Activated CD4-positive, CD25-positive, alpha-beta regulatory T cell treated with anti-CD3 and anti-CD28 coated beads, Interleukin-2, amount 50 U/mL, for 72 hours (primary cell): ENCODE results near the gene MUC2.
A peak's percentile ranks its signal among the peaks of the same experiment; 100 is the strongest.

Experiments used
- DNase-seq: peaks from one replicate; pipeline ENCODE4 v3.0.0; 2021

The MUC2 gene

DNA sequence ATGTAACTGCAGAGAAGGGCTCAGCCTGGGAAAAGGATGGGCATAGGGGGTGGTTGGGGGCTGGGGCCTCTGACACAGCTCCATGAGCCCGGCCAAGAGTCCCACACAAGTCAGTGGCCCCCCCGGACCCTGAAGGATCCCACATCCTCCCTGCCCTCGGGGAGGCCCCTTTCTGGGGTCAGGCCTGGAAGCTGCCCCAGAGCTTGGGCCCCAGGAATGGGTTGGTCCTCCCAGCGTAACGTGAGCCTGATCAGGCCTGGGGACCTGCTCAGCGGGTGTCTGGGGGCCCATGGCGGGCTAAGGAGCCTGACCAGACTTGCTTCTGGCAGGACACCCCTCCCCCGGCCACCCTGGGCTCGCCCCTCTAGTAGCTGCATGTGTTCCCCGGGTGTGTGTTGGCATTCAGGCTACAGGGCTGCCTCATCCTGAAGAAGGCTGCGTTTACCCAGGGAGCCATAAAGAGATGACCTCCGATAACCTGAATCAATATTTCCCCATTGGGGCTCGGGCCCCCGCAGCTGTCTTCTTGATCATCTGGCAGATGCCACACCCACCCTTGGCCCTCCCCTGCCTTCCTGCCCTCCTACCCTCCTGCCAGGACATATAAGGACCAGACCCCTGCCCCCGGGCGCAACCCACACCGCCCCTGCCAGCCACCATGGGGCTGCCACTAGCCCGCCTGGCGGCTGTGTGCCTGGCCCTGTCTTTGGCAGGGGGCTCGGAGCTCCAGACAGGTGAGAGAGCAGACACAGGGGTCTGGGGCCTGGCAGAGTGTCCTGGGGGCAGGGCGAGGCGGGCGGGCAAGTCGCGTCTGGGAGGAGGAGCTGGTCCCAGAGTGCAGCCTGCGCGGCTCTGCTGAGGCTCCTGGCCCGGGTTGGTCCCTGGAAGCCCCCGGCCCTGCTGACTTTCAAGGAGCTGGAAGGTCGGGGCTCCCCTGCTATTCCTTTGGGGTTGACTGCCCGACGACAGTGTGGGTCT, at the start of gene MUC2:
Gene MUC2 (plus strand): TSS at position 631 of the 978 bp plus-strand sequence.
- DNase-seq: peak; percentile 26

DNA sequence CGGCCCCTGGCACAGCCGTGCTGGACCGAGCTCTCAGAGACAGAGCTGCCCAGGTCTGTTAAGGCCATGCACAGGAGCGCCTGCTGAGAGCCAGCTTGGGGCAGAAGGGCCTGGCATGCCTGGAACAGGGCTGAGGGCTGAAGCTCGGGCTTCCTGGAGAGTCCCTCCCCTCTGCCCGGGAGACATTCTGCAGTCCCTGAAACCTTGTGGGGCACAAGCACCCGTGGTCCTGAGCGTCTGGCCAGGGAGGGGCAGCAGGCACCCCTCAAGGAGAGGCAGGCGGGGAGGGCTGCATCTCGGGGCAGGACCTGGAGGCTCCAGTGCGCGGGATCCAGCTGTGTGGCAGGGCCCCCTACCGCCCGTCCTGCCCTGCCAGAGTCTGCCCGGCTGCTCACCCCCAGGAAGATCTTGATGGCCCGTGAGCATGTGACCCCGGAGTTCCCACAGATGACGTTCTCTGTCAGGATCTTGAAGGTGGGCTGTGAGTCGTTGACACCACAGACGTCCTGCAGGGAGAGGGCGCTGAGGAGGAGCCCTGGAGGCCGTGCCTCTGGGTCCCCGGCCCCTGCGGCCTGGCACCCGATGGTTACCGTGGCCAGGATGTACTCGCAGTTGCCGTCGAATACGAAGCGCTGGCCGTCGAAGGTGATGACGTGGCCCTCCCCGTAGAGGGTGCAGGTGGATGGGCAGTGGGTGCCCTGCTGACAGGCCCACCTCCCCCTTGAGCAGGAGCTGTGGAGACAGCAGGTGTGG, 49.1 kb upstream of the MUC2 start:
- DNase-seq: no peak

DNA sequence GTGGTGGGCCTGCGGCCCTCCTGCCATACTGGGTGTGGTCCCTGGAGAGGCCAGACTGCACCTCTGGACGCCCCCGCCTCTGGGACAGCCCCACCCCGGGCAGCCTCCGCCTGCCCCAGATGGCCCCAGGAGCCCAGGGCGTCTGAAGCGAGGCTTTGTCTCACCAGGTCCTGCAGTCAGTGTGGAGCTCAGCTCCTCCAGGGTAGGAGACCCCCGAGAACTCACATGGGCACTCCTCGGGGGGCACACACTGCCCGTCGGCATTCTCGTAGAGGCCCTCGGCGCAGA, 48.6 kb upstream of the MUC2 start:
- no peak for DNase-seq

DNA sequence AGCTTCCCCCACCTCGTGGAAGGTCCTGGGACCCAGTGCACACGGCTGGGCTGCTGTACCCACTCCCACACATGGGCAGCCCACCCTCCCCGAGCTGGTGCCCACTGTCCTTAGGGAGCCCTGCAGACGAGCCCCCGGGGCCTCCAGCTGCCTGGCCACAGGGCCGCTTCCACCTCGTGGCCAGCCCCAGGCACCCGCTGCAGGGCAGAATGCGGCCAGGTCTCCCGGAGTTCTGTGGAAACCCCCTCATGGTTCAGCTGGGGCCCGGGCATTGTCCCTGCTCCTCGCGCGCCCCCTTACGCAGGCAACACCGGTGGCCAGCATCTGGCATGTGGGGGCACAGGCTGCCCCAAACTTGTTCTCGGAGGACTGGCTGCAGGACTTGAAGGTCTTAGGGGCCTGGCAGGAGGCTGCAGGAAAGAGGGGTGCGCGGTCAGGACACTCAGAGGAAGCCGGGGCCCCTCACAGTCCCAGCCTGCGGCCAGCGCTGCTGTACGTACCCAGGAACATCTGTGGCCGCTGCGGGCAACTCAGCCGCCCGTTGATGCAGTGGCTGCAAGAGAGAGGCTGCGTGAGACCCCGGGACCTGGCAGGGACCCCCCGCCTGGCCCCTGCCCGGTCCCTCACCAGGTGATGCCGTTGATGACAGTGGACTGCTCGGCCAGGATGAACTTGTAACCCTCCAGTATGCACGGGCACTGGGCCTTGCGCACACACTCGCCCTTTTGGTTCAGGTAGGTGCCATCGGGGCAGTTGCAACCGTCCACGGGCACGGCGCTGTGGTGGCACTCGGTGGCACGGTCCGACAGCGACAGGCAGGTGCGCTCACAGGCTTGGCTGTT, 47.8 kb upstream of the MUC2 start:
- DNase-seq: no peak

DNA sequence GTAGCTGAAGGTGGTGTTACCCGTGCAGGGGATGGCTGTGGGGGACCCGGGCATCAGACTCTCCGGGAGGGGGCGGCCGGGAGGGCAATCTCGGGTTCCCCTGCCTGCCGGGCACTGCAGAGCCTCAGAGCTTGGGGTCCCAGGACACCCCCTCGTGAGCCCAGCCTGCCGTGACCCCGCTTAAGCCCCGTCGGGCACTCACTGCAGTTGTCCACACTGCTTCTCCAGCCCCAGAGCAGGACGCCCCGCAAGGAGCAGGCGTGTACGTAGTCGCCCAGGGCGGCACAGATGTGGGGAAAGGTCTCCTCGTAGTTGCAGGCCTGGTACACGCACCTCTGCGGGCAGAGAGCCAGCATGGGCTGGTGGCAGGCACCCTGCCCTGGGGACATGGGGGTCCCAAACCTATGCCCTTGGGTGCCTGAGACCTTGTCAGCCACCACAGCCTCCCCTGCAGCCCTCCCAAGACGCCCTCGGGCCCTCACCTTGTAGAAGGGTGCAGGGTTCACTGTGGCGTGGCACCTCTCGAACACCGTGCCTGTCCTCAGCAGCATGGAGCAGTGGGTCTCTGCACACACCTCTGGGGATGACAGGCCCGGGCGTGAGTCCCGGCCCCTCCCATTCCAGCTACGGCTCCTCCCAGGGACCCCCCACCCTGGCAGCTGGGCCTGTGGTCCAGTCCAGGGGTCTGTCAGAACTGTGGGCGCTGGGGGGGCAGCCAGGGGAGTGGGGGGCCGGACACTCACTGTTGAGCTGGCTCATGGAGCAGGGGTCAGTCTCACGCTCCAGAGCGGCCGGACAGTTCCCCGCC, 47.0 kb upstream of the MUC2 start:
- DNase-seq: no peak

DNA sequence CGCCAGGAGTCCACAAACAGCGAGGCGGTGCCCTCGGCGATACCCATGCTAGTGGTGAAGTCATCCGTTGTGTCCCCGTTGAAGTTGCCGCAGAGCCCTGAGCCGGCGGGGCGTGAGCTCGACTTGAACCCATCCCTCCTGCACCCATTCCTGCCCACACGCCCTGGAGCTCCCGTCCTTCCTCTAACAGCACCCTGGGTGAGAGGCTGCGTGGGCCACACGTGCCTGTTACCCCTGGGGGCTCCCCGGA, 46.5 kb upstream of the MUC2 start:
- DNase-seq: no peak

DNA sequence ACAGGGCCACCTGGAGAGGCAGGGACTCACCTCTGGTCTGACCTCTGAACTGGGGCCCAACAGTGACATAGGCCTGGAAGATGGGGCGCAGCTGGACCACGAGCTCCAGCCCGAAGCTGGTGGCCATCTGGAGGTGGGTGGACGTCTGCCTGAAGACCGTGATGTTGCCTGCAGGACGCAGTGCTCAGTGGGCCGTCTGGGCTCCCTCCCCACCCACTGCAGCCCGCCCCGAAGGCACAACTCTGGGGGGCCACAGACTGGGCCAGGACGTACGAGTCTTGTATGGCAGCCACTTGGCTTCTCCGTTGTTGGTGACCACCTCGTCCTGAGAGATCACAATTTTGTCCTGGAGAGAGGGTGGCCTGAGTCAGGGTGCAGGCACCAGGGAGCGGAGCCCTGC, 46.1 kb upstream of the MUC2 start:
- no peak for DNase-seq

DNA sequence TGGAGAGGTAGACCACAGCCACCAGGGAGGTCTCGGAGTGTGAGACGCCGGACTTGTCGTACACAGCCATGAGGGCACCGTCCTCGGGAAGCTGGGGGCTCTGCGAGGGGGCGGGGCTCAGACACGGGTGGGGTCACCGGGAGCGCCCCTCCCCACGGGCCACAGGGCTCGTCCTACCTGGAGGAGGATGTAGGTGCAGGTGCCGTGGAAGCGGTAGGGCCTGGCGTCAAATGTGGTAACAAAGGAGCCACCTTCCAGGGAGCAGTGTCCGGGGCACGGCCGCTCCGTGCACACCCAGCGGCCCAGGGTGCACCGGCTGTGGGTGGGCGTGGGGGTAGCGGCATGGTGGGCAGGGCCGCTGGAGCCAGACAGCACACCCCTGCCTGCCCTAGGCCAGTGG, 45.6 kb upstream of the MUC2 start:
- DNase-seq: no peak

DNA sequence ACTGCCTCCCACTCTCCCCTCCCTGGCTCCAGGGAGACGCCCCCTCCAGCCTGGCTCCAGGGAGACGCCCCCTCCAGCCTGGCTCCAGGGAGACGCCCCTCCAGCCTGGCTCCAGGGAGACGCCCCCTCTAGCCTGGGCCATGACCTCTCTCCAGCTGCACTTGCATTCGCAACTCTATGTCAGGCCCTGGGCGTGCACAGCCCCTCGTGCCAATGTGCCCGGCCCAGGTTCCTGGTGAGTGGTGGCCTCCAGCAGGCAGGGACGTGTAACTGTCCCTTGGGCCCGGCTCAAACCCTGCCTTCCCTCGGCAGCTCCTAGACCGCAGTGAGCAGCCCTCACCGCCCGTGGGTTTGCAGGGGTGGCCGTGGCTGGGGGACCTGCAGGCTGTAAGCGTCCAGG, 45.0 kb upstream of the MUC2 start:
- no peak for DNase-seq

DNA sequence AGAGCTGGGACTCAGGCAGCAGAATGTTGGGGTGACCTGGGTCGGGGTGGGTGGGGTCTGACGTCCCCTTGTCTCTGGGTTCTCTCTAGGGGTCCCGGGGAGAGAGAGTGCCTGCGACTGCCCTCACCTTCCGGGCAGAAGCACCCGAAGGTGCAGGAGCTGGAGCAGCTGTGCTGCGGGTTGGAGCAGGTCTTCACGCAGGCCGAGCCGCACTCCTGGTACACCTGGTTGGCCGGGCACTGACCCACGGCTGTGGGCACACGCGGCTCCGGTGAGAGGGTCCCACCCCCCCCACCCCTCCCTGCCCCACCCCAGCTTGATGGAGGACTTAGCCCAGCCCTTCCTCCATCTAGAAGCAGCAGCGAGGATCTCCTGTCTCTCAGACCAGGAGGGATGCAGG, 44.6 kb upstream of the MUC2 start:
- DNase-seq: no peak

DNA sequence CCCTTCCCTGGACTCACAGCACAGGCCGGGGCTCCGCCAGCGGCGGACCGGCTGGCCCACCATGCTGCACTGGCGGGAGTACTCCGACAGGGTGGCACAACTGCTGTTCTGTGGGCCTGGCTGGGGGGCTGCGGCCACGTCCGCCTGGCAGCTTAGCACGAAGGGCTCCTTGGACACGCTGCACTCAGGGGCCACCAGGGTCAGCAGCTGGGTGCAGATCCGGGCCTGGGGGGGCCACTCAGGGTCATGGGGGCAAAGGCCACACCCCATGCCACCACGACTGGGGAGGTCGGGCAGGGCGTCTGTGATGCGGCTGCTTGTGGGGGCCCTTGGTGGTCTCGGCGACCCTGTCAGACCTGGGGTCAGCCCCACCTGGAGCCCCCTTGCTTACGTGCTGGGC, 44.1 kb upstream of the MUC2 start:
- no peak for DNase-seq

DNA sequence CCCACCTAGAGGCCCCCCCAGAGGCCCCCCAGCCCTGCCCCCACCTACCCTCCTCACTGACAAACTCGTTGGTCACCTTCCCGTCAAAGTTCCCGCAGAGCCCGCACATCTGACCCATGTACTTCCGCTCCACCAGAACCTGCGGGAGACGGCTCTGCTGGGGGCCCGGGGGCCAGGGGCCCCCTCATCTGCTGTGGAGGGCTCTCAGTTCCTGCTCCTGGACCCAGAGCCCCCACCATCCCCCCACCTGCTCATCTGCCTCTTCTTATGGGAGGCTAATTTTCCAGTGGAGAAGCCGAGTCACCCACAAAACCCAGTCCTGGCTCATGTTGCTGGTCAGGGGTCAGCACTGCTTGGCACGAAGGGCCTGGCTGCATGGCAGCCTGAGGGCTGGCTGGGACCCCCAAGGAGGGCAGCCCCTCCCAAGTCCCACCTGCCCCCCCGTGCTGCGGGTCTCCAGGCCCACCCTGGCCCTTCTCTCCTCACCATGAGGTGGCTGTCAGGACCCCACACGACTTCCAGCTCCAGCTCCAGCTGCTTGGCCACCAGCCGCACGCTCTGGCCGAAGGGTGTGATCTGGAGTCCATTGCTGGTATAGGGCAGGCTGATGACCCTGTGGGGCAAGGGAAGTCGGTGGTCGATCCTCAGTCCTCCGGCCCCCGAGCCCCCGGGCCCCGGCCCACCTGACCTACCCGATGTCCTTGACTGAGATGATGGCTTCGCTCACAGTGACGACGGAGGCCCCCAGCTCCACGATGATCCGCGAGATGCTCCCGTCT, 43.4 kb upstream of the MUC2 start:
- DNase-seq: no peak

DNA sequence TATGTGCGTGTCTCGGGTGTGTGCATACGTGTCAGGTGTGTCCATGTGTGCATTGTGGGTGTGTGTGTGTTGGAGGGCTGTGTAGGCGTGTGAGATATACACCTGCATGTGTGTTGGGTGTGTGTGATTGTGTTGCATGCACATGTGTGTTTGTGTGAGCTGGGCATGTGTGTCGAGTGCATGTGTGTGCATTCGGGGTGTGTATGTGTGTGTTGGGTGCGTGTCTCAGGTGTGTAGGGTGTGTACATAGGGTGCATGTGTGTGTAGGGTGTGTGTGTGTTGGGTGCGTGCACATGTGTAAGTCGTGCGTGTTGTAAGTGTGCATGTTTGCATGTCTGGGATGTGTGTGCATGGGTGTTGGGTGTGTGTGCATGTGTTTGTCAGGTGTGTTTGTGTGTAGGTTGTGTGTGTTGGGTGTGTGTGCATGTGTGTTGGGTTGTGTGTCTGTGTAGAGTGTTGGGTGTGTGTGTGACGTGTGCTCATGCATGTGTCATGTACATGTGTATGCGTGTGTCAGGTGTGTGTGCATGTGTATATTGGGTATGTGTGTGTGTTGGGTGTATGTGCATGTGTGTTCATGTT, 42.3 kb upstream of the MUC2 start:
- DNase-seq: no peak

DNA sequence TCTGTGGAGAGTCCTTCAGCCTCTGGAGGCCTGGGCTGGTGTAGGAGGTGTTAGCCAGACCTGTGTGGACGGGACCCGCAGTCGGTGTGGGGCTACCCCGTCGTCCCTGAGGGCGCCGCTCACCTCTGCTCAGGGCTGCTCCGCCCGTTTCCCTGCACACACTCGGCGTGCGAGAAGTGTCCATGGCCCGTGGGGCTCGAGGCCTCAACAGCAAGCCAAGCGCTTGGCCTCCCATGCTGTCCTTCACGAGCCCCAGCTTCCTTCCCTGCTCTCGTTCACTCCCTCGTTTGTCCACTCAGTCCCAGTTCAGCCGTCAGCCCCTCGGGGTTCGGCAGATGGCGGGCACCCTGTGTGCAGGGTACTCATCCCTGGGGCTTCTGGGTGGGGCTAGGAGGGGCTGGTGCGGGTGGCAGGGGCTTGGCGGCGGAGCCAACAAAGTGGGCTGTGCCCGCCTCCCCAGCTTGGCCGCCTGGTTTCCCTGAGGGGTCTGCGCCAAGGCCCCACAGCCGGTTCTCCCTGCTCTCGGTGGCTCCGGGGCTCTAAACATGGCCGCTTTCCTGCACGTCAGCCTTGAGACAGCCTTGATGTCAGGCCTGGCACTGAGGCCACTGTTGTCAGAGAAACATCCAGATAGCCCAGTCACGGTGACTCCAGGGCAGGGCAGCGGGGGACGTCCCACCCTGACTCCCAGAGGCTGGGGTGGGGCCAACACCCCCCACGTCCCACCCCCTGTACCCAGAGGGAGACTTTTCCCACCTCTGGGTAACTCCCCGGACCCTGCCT, 41.5 kb upstream of the MUC2 start:
- DNase-seq: no peak

DNA sequence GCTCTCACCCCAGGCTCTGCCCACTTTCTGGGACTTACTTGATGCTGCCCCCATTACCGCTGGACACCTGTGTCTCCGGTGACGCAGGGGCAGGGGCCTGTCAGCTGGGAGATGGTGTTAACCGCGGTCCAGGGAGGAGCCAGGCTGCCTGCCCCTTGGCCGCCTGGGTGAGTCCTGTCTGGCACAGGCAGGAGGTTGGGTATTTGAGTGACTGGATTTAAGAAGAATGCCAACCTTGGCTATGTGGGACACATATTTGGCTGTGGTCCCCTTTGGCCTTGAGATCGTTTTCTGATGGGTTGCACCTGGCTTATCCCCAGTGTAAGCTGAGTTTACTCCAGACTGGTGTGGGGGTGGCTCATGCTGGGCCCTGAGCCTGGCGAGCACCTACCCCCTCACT, 40.7 kb upstream of the MUC2 start:
- DNase-seq: no peak

DNA sequence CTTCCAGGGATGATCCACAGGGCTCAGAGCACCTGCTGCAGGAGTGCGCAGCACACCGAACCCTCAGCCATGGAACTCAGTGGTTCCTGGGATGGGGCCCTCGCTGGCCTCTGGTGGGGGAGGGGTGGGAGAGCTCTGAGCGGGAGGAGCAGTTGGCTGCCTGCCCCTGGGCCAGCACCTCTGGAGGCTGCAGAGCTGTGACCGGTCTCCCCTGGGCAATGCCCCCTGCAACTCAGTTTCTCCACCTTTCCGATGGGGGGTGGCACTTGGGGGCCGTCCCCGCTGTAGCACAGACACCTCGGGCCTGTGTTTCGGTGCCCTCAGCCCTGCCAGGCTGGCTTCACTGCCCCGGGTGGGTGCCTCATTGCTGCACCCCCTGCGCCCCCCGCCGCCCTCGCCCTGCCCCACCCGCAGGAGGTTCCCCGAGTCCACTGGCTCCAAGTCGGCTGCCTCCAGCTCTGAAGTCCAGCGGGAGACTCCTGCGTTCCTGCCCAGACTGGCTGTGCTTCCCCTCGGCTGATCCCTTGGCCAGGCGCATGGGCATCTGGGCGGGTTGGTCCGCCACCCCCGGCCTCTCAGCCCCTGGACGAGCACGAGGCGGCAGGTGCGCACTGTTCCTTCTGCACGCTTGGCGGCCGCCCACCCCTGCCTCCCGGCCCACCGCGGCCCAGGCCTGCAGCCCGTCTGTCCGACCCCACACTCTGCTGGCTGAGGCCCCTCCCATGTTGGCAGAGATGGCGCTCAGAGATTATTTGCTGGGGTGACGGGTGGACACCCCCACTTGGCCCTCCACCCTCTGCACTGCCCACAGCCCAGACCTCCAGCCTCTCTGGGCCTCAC, 40.0 kb upstream of the MUC2 start:
- DNase-seq: no peak

DNA sequence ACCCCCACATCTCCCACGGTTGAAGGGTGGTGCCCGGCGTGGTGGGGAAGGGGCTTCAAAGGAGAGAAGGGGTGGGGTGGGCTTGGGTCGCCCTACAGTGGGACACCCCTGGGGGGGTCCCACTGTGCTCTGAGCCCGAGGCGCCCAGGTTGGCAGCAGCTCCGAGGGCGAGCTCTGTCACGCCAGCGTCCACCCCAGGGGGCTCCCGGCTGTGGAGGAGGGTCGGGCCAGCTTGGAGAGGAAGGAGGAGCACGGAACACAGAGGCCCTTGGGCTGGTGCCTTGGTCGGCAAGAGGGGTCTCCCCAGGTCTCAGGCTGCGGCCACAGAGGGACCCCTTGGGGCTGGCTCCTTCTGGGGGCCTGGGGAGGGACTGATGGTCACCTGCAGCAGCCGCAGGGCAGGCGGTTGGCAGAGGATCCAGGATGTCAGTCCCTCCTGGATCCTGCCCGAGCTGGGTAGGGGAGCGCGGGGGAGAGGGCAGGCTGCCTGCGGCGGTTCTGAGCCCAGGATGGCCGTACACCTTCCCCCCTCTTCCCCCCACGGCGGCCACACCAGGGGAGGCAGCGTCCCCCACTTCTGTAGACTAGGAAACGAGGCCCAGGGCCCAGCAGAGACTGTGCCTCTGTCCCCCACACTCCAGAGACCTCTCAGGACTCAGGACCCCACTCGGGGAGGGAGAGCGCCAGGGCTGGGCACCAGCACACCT, 38.9 kb upstream of the MUC2 start:
- DNase-seq: no peak

DNA sequence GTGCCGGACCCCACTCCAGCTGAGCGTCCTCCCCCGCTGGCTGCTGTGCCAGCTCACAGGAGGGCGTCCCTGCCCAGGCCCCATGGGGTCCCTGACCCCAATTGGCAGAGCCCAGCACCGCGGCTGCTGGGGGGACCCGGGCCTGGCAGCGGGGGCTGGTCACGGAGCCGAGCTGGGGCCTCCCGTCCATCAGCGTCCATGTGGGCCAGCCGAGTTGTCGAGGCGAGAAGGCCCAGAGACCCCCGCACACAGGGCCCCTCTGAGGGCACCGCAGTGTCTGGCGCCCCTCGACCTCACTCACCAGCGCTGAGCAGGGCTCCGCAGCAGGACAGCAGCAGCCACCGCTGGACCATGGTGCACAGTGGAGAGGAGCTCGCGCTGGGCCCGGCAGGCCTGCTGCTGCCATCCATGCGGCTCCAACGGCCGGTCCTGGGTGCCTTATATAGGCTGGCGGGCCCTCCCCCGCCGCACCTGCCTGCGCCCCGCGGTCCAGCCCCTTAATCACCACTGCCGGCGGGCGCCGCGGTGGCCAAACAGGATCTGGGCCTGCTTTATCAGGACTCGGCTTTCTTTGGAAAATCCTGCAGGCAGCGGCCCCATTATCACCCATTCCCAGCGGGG, 38.3 kb upstream of the MUC2 start, which contains the start of gene MUC6:
Gene MUC6 (minus strand): TSS at position 416 of the 621 bp plus-strand sequence. CDS start 63 bp downstream, at position 353.
- DNase-seq: no peak

DNA sequence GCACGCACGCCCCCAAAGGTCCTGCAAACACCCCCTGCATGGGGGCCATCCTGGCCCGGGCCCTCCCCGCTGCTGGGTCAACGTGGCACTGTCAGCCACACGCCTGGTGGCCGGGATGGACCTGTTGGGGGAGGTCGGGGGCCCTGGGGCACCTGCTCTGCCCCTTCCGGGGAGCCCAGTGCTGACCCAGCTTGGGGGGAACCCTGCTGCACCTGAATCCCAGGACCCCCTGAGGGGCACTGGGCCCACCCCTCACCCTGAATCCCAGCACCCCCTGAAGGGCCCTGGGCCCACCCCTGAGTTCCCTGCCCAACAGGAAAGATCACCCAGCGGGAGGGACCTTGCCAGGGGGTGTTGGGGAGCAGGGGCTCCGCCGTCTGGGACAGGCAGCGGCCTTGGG, 37.7 kb upstream of the MUC2 start:
- DNase-seq: no peak
